GM13976 (cell line): ENCODE data around the gene PTPRG.

Experiments used
- DNase-seq: peaks from one replicate; pipeline ENCODE4 v3.0.0; 2012; ENCODE audit warnings: low spot score
- in situ Hi-C: fragments of 300-500 bp; cut with MboI; formaldehyde crosslinking; loops from one replicate; pipeline ENCODE4 v1.12.0; 2022; ENCODE audit warnings: low sequenced_read_pairs, mixed read lengths, inconsistent platforms; ENCODE audit not compliant: unreplicated experiment
- TF ChIP-seq, protein P1 (sequence below): IDR thresholded peaks from 2 replicates; pipeline ENCODE4 v1.5.1; 2012; ENCODE audit warnings: borderline replicate concordance, mild to moderate bottlenecking; ENCODE audit not compliant: insufficient read depth; ENCODE audit errors: extremely low read depth, missing control alignments, control extremely low read depth

Gene PTPRG

DNA sequence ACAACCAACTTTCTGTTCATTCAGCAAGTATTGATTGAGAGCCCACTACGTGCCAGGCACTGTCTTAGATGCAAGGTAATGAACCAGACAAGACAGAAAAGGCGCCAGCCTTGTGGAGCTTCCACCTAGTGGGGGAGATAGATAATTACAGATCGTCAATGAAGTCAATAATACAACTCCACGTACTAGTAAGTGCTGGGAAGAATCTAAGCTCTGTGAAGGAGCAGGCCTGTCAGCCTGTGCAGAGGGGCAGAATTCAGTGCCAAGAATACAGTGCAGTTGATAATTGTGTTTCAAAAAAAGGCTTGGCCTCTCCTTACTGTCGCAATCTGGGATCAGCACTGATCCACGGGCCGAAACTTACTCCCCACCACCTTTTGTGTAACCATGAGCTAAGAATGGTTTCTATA, 625.7 kb downstream of the PTPRG start:
- TF ChIP-seq, protein P1, sequence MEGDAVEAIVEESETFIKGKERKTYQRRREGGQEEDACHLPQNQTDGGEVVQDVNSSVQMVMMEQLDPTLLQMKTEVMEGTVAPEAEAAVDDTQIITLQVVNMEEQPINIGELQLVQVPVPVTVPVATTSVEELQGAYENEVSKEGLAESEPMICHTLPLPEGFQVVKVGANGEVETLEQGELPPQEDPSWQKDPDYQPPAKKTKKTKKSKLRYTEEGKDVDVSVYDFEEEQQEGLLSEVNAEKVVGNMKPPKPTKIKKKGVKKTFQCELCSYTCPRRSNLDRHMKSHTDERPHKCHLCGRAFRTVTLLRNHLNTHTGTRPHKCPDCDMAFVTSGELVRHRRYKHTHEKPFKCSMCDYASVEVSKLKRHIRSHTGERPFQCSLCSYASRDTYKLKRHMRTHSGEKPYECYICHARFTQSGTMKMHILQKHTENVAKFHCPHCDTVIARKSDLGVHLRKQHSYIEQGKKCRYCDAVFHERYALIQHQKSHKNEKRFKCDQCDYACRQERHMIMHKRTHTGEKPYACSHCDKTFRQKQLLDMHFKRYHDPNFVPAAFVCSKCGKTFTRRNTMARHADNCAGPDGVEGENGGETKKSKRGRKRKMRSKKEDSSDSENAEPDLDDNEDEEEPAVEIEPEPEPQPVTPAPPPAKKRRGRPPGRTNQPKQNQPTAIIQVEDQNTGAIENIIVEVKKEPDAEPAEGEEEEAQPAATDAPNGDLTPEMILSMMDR: no peak

DNA sequence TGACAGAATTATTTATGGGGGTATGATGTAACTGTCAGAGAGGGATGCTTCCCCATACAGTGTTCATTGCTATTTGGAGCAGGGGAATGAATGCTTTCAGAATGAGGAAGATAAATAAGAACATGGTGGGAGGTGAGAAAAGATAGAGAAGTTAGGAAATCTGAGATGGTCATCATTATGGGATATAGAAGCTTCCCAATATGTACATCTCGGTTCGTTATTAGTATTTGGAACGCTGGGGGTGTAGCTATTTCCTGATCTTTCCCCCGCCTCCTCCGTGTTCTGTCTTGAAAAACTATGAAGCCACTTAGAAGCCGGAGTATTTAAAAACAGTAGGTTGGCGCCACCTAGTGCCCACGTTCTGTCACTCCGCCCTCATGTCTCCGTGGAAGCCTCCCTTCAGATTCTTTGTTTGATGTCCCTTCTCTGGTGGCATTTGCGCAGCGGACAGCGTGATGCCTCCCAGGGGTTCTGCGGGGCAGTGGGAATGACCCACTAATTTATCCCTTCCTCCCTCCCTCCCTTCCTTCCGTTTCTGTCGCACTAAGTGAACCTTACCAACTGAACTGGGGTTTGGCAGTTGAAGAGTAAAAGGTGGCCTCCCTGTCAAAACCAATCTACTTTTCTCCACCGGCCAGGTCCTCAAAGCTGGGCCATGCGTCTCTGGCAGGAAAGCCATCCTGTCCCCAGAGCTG, 627.5 kb downstream of the PTPRG start:
- peak; percentile 85 for DNase-seq
- in situ Hi-C loops: loop anchor here (10.0 kb wide), 1 partner anchor 334 kb away; no protein-coding TSS in a partner anchor
- TF ChIP-seq, protein P1: peak; percentile 78

More for the DNA sequence above, 625.7 kb downstream of the PTPRG start:
- in situ Hi-C loops: loop anchor here (10.0 kb wide), 1 partner anchor 332 kb away; no protein-coding TSS in a partner anchor
- DNase-seq: no peak

DNA sequence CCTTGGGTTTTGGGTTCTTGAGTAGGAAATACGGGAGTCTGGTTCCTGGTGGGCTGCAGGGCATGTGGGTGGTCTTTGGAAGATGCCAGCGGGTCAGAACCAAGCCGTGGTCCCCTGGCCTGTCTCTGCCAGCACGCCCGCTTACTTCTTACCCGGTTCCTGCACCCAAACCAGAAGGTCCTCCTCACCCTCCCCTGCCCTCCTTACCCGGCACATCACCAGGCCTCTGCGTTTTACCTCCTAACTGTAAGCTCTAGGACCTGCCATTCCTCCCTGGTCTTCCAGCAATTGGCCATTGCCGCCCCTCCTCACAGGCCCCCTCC, 628.0 kb downstream of the PTPRG start:
- in situ Hi-C loops: loop anchor here (10.0 kb wide), 1 partner anchor 335 kb away; no protein-coding TSS in a partner anchor
- TF ChIP-seq, protein P1: no peak
- DNase-seq: no peak

DNA sequence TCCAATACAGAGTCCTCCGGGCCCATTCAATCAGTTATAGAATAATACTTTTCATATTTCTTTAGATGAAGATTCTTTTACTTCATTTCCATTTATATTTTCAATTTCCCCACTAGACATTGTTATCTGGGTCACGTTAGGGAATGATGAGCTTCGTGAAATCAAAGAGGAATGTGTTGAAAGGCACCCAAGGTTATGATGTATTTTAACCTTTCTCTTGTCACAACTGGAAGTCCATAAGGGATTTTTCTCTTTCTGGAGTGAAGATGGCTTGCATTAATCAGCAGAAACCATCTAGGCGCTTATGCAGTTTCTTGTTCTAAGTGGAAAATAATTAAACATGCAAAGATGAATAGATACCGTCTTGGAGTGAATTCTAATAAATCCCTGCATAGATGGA, 631.5 kb downstream of the PTPRG start:
- in situ Hi-C loops: no loop called here
- TF ChIP-seq, protein P1: no peak

DNA sequence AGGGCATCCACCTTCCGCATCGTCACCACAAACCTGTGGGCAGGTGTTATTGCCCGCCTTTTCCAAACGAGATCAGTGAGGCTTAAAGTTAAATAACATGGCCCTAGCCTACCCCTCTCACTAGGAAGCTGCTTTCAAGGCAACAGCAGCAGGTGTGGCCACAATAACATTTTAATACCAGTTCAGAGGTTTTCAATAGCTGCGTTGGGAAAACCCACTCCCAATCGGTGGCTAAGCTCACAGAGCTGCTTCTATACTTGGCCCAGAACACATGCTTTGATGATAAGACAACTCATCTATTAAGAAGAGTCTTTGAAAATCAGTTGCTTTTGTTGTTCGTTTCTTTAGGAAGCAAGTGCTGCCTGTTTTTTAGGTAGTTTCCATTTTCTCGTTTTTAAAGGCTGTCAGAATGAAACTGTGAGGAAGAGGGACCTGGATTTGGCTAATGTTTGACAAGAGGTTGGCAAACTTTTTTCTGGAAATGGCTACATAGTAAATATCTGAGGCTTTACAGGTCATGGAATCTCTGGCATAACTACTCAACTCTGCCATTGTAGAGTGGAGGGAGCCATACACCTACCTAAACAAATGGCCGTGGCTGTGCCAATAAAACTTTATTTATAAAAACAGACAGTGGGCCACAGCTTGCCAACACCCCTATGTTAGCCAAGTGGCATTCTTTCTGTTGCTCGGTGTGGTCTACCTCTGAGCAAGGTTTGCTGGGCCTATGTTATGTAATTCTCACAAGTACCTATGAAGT, 632.4 kb downstream of the PTPRG start:
- TF ChIP-seq, protein P1: no peak
- DNase-seq: no peak
- in situ Hi-C loops: no loop called here

More for the DNA sequence above, 631.5 kb downstream of the PTPRG start:
- DNase-seq: no peak

DNA sequence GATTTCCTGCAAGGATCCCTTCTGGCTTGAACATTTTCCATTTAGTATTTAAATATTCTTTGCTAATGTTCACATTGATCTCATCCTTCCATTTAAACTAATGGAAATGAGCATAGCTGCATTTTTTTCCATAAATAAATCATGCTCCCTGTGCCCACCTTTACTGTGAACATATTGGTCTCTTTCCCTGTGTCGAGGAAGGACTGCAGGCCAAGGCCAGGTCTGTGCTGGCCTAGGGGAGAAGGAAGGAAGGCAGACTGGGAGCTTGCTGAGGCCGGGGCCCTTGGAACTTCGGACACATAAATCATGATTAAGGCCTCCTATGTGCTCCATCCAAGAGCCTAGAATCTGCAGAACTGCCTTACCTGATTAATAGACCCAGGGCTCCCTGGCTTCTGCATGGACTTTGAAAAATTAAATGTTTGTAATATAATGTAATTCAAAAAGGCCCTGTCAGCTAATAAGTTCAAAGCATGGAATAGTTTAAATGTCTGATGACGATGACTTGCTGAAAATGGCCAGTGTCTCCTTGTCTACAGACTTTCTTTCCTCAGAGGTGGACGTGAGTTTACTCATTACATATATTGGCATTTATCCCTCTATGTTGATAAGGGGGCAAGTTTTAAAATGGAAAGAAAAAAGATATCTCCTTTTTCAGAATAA, 636.1 kb downstream of the PTPRG start:
- TF ChIP-seq, protein P1: no peak
- in situ Hi-C loops: no loop called here
- no peak for DNase-seq
